ENCODE data around the gene KLHL2. TPM values are rescaled to one million over a fixed set of nuclear protein-coding genes. Genes with fewer than 3 reads are reported as not detected.
"Not testable (repeated sequence)": the region's sequence is repeated elsewhere in the genome, so short reads cannot be mapped to it uniquely, and the experiment has no call there.

The KLHL2 gene
- total and polyA plus RNA-seq, 2 donors (not counting 3 experiments of a cell fraction or from before 2014, with no cell fraction given): 9.9 to 22.1 TPM

DNA sequence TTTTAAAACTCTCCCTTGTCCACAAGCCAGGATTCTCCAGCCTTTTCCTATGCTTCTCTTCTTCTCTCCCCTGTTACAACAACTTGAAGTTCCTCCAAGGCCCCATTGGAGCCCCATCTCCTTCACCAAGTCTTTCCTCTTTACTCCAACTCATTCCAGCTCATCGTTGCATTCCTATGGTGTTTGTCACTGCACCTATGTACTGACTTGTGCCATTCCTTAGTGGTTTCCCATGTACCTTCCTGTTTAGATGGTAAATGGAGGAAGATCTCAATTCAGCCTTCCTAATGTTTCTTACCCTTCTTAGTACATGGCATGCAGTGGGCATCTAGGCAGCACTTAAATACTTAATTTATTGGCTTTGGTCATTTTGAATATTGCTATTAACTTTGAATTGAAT, 6.0 kb downstream of the KLHL2 start:
- CTCF ChIA-PET; FAIRE-seq; H3K4me3 ChIP-seq (replicated peaks in 1 of 3; ENCODE audit: insufficient read depth in 1 of 3, low read depth in 1 of 3, low read length in 3 of 3); dilution Hi-C loops (cut with MboI; ENCODE audit: extremely low pct_ligation_motif_present, low sequenced_read_pairs); BruUV-seq (replicated peaks); H3K27ac ChIP-seq (ENCODE audit: insufficient read depth, low read depth, low read length); DNase-seq (ENCODE audit: low read depth, low spot score); H3K4me2 ChIP-seq (ENCODE audit: insufficient read depth, low read length); H3K27me3 ChIP-seq (ENCODE audit: control insufficient read depth in 2 of 2, insufficient read depth in 2 of 2, low read length in 2 of 2); H3K36me3 ChIP-seq (ENCODE audit: control insufficient read depth in 2 of 2, extremely low read depth in 1 of 2, insufficient read depth in 2 of 2, low read length in 2 of 2); H2AFZ ChIP-seq (ENCODE audit: low read depth, low read length); intact Hi-C loops (cut with micrococcal nuclease); H3K9me1 ChIP-seq (replicated peaks; ENCODE audit: control insufficient read depth, extremely low read depth, insufficient read depth, low read length); H4K20me1 ChIP-seq (replicated peaks; ENCODE audit: control insufficient read depth, extremely low read depth, insufficient read depth, low read length); H3K9ac ChIP-seq (replicated peaks; ENCODE audit: extremely low read depth, insufficient read depth, low read length); POLR2A ChIA-PET; H3K9me3 ChIP-seq (replicated peaks; ENCODE audit: control insufficient read depth, insufficient read depth, low read length): not testable (repeated sequence)
- Histone ChIP-seq H3K4me1 (ENCODE audit: control insufficient read depth, extremely low read depth, insufficient read depth, low read length) (peaks cover 30% of the 10 kb centered on the region), H3K79me2 (ENCODE audit: control insufficient read depth, insufficient read depth, low read length) (peaks cover 48% of the 10 kb centered on the region)

DNA sequence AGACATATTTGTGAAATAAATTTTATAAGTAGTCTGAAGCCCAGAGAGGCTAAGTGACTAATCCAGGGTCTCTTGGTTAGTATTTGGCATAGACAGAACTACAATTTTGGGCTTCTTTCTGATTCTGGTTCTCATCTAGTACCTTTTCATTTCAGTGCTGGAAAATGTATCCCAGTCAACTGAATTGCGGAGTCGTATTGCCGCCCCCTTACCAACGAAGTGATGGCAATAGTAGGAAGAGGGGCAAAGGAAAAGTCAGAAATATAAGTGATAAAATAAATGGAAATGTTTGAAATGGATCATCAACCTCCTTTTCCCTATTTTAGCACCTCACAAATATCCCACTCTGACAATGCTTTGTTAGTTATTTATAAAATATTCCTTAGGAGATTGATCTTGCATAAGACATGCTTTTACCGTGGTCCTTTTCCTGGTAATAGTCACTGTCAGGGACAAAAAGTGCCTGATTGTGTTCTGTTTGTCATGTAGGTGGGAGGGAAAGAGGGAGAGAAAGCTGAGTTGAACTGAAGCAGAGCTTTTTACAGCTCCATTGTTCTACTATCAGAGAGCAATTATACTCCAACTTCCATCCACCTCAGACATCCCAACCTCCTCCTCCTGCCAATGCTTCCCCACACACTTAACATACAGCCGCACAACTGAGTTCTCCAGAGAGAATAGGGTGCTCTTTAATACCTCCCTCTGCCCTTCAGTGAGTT, 6.8 kb downstream of the KLHL2 start:
- H3K9ac ChIP-seq (replicated peaks; ENCODE audit: extremely low read depth, insufficient read depth, low read length); BruUV-seq (replicated peaks); H3K9me1 ChIP-seq (replicated peaks; ENCODE audit: control insufficient read depth, extremely low read depth, insufficient read depth, low read length); H3K4me2 ChIP-seq (ENCODE audit: insufficient read depth, low read length); H4K20me1 ChIP-seq (replicated peaks; ENCODE audit: control insufficient read depth, extremely low read depth, insufficient read depth, low read length); H2AFZ ChIP-seq (ENCODE audit: low read depth, low read length); H3K4me3 ChIP-seq (replicated peaks in 1 of 3; ENCODE audit: insufficient read depth in 1 of 3, low read depth in 1 of 3, low read length in 3 of 3); dilution Hi-C loops (cut with MboI; ENCODE audit: extremely low pct_ligation_motif_present, low sequenced_read_pairs); H3K36me3 ChIP-seq (ENCODE audit: control insufficient read depth in 2 of 2, extremely low read depth in 1 of 2, insufficient read depth in 2 of 2, low read length in 2 of 2); CTCF ChIA-PET; H3K27me3 ChIP-seq (ENCODE audit: control insufficient read depth in 2 of 2, insufficient read depth in 2 of 2, low read length in 2 of 2); H3K9me3 ChIP-seq (replicated peaks; ENCODE audit: control insufficient read depth, insufficient read depth, low read length); FAIRE-seq; POLR2A ChIA-PET: not testable (repeated sequence)
- DNase-seq (ENCODE audit: low read depth, low spot score): peak; percentile 30
- intact Hi-C loops (cut with micrococcal nuclease): loop anchor here (1.0 kb wide), 1 partner anchor 8 kb away; no protein-coding TSS in a partner anchor
- H3K79me2 ChIP-seq (ENCODE audit: control insufficient read depth, insufficient read depth, low read length): peaks cover 43% of the 10 kb centered on the region
- peaks cover 22% of the 10 kb centered on the region for H3K4me1 ChIP-seq (ENCODE audit: control insufficient read depth, extremely low read depth, insufficient read depth, low read length)
- H3K27ac ChIP-seq (ENCODE audit: insufficient read depth, low read depth, low read length): peak overlapping the region; percentile 15

Data from endothelial cell of umbilical vein (primary cell).